ACC112 (cell line): ENCODE data around the gene DISC1.
A peak's percentile ranks its signal among the peaks of the same experiment; 100 is the strongest.
"Not testable (repeated sequence)": the region's sequence is repeated elsewhere in the genome, so short reads cannot be mapped to it uniquely, and the experiment has no call there.

Experiments used
- H2AFZ ChIP-seq: fragments of 200-600 bp; sonication (generic); one replicate; pipeline ENCODE4 v1.6.0; 2017; ENCODE audit warnings: antibody characterized with exemption, low read length; ENCODE audit not compliant: unreplicated experiment
- H3K27ac ChIP-seq: fragments of 200-600 bp; sonication (generic); 2 replicates; pipeline ENCODE4 v1.5.1; 2014; ENCODE audit warnings: low read depth, mild to moderate bottlenecking, antibody characterized with exemption, low read length, moderate library complexity
- H3K27me3 ChIP-seq: fragments of 200-600 bp; sonication (generic); 2 replicates; pipeline ENCODE4 v1.6.1; 2014; ENCODE audit warnings: mild to moderate bottlenecking, antibody characterized with exemption, low read length, moderate library complexity, mixed read lengths; ENCODE audit not compliant: insufficient read depth
- H3K36me3 ChIP-seq: fragments of 200-600 bp; sonication (generic); 2 replicates; pipeline ENCODE4 v1.6.1; 2016; ENCODE audit warnings: mild to moderate bottlenecking, antibody characterized with exemption, low read length, moderate library complexity, mixed read lengths; ENCODE audit not compliant: insufficient read depth
- H3K4me1 ChIP-seq: fragments of 200-600 bp; sonication (generic); one replicate; pipeline ENCODE4 v1.6.1; 2016; ENCODE audit warnings: low read length, mixed read lengths; ENCODE audit not compliant: insufficient read depth, unreplicated experiment, control insufficient read depth
- H3K4me3 ChIP-seq: fragments of 200-600 bp; sonication (generic); 2 replicates; pipeline ENCODE4 v1.5.1; 2014; ENCODE audit warnings: mild to moderate bottlenecking, low read depth, low read length
- H3K79me2 ChIP-seq: fragments of 200-600 bp; sonication (generic); one replicate; pipeline ENCODE4 v1.6.0; 2016; ENCODE audit warnings: low read length; ENCODE audit not compliant: control insufficient read depth, unreplicated experiment, insufficient read depth

The DISC1 gene

GRCh38 chr1:231770506-231771175 lies 144.1 kb downstream of the DISC1 start:
- no peaks in the 10 kb centered on the region for H3K27me3 ChIP-seq
- no peak overlapping the region for H2AFZ ChIP-seq

GRCh38 chr1:231774719-231775335 lies 148.2 kb downstream of the DISC1 start:
- no peak overlapping the region for H2AFZ ChIP-seq
- H3K27ac ChIP-seq = no peak overlapping the region
- H3K79me2 ChIP-seq = no peaks in the 10 kb centered on the region
- no peaks in the 10 kb centered on the region for H3K36me3 ChIP-seq
- no peak overlapping the region for H3K4me3 ChIP-seq
- H3K27me3 ChIP-seq = no peaks in the 10 kb centered on the region
- H3K4me1 ChIP-seq = peaks cover 7% of the 10 kb centered on the region

More at GRCh38 chr1:231770506-231771175, 144.1 kb downstream of the DISC1 start:
- Histone ChIP-seq H3K27ac (no peak overlapping the region), H3K4me1 (no peaks in the 10 kb centered on the region), H3K36me3 (no peaks in the 10 kb centered on the region), H3K4me3 (no peak overlapping the region), H3K79me2 (no peaks in the 10 kb centered on the region)

- H3K4me1 ChIP-seq = peaks cover 7% of the 10 kb centered on the region
- H3K79me2 ChIP-seq = no peaks in the 10 kb centered on the region
- H3K27me3 ChIP-seq = no peaks in the 10 kb centered on the region
- H3K27ac ChIP-seq = no peak overlapping the region
- H2AFZ ChIP-seq = no peak overlapping the region
- no peak overlapping the region for H3K4me3 ChIP-seq
- H3K36me3 ChIP-seq = no peaks in the 10 kb centered on the region
These were observed 149.6 kb downstream of the DISC1 start for GRCh38 chr1:231776010-231776756.

- no peaks in the 10 kb centered on the region for H3K79me2 ChIP-seq
- no peak overlapping the region for H3K4me3 ChIP-seq
- no peaks in the 10 kb centered on the region for H3K36me3 ChIP-seq
- H3K27me3 ChIP-seq = no peaks in the 10 kb centered on the region
- H2AFZ ChIP-seq = no peak overlapping the region
- H3K27ac ChIP-seq = no peak overlapping the region
- peaks cover 10% of the 10 kb centered on the region for H3K4me1 ChIP-seq
These were observed 150.1 kb downstream of the DISC1 start for GRCh38 chr1:231776757-231777062.

- Histone ChIP-seq H3K4me1 (peaks cover 18% of the 10 kb centered on the region), H3K27ac (no peak overlapping the region), H3K79me2 (no peaks in the 10 kb centered on the region), H3K36me3 (no peaks in the 10 kb centered on the region), H3K27me3 (no peaks in the 10 kb centered on the region), H2AFZ (no peak overlapping the region), H3K4me3 (no peak overlapping the region)
These were observed 151.6 kb downstream of the DISC1 start for GRCh38 chr1:231778009-231778719.

- Histone ChIP-seq H3K27ac (no peak overlapping the region), H3K27me3 (no peaks in the 10 kb centered on the region), H3K4me3 (no peak overlapping the region), H2AFZ (no peak overlapping the region), H3K36me3 (no peaks in the 10 kb centered on the region), H3K4me1 (peaks cover 18% of the 10 kb centered on the region), H3K79me2 (no peaks in the 10 kb centered on the region)
These were observed 152.5 kb downstream of the DISC1 start for GRCh38 chr1:231779081-231779480.

- H3K79me2 ChIP-seq = no peaks in the 10 kb centered on the region
- H2AFZ ChIP-seq = peak overlapping the region; percentile 47
- H3K4me3 ChIP-seq = no peak overlapping the region; the same call in 1 of the 2 replicates
- H3K27ac ChIP-seq = peak overlapping the region; percentile 45
- H3K4me1 ChIP-seq = peaks cover 18% of the 10 kb centered on the region
- no peaks in the 10 kb centered on the region for H3K27me3 ChIP-seq
- no peaks in the 10 kb centered on the region for H3K36me3 ChIP-seq
These were observed 155.3 kb downstream of the DISC1 start for GRCh38 chr1:231781892-231782291.

GRCh38 chr1:231785073-231785472 lies 158.5 kb downstream of the DISC1 start:
- H3K4me3 ChIP-seq, H3K79me2 ChIP-seq, H3K36me3 ChIP-seq, H3K27me3 ChIP-seq, H2AFZ ChIP-seq, H3K27ac ChIP-seq: not testable (repeated sequence)
- H3K4me1 ChIP-seq = peaks cover 10% of the 10 kb centered on the region

GRCh38 chr1:231786126-231786525 lies 159.5 kb downstream of the DISC1 start:
- Histone ChIP-seq H3K27ac (no peak overlapping the region), H3K4me3 (no peak overlapping the region), H3K36me3 (no peaks in the 10 kb centered on the region), H2AFZ (no peak overlapping the region), H3K79me2 (no peaks in the 10 kb centered on the region), H3K27me3 (no peaks in the 10 kb centered on the region), H3K4me1 (peaks cover 10% of the 10 kb centered on the region)

- Histone ChIP-seq H3K4me3 (no peak overlapping the region), H3K27ac (no peak overlapping the region)
These were observed 166.0 kb downstream of the DISC1 start for GRCh38 chr1:231792634-231793033.

More at GRCh38 chr1:231792634-231793033, 166.0 kb downstream of the DISC1 start:
- Histone ChIP-seq H3K36me3 (no peaks in the 10 kb centered on the region), H3K4me1 (no peaks in the 10 kb centered on the region), H2AFZ (no peak overlapping the region), H3K27me3 (no peaks in the 10 kb centered on the region), H3K79me2 (no peaks in the 10 kb centered on the region)
